HG03460 (cell line): ENCODE measurements around the gene FXYD3.

Source experiments
- ATAC-seq: cut with Tn5 transposase; IDR thresholded peaks from one replicate; pipeline ENCODE4 v1.9.1; 2021; ENCODE audit not compliant: unreplicated experiment

The FXYD3 gene

DNA sequence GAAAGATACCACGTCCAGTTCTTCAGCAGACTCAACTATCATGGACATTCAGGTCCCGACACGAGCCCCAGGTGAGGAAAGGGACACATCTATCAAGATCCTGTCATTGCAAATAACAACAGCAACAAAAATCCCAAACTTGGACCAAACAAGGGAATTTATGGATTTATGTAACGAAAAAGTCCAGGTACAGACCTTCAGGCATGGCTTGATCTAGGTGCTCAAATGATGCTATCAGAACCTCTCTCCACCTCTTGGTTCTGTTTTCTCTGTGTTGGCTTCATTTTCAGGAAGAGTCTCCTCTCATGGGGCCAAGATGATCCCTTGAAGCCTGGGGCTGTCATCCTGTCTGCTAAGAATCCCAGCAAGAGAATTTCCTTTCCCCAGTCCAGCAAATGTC, 41.8 kb downstream of the FXYD3 start:
- ATAC-seq: no peak

DNA sequence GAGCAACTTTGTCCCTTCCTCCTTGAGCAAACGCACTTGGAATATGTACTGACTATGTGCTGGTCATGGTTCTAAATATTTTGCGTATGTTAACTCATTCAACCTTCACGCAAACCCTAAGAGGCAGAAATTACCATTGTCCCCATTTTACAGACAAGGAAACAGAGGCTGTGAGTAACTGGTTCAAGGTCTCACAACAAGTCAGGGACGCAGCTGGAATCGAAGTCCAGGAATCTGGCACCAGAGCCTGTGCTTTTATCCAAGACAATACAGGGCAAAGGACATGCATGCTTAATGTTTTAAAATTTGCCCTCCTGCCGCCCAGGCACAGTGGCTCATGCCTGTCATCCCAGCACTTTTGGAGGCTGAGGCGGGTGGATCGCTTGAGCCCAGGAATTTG, 44.0 kb downstream of the FXYD3 start:
- ATAC-seq: no peak

DNA sequence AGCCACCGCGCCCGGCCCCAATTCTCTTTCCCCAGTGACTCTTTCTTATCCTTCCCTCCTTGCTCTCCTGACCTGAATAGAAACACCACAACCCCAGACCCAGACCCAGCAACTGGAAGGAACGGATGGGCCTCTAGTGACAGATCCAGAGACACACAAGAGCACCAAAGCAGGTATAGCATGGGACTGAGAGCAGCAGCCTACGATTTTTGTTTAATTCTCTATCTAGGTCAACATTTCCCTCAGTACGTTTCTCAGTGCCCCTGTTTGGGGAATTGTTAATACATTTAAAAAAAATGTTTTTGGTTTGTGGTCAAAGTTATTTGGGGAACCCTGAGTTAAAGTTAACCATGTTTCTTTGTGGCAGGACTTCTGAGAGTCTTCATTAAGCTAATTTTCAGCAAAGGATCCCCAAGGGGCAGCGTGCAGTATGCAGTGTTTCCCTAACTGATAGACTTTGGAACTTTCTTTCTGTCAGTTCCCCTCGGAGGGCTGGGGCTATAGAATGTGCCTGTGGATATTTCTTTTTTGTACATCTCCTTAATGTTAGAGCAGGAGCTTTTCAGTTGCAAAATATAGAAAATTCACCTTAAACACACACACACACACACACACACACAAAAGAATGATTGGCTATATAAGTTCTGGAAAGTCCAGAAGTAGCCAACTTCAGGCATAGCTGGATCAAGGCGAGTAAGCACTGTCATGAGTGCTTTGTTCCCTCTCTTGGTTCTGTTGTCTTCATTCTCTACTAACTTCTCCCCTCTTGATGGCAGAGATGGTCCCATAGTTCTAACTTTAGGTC, 45.2 kb downstream of the FXYD3 start:
- ATAC-seq: no peak

DNA sequence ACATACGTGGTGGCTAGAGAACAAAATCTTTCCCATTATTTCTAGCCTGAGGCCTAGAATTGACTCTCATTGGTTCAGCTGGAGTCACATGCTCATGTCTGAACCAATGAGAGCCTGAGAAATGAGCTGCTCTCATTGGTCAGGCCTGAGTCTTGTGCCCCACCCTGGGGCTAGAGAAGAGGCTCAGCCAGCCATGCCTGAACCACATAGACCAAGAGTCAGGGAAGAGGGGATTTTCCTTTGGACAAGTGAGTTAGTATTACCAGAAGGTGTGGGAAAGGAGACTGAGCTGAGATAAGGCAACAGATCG, 45.8 kb downstream of the FXYD3 start:
- ATAC-seq: no peak

DNA sequence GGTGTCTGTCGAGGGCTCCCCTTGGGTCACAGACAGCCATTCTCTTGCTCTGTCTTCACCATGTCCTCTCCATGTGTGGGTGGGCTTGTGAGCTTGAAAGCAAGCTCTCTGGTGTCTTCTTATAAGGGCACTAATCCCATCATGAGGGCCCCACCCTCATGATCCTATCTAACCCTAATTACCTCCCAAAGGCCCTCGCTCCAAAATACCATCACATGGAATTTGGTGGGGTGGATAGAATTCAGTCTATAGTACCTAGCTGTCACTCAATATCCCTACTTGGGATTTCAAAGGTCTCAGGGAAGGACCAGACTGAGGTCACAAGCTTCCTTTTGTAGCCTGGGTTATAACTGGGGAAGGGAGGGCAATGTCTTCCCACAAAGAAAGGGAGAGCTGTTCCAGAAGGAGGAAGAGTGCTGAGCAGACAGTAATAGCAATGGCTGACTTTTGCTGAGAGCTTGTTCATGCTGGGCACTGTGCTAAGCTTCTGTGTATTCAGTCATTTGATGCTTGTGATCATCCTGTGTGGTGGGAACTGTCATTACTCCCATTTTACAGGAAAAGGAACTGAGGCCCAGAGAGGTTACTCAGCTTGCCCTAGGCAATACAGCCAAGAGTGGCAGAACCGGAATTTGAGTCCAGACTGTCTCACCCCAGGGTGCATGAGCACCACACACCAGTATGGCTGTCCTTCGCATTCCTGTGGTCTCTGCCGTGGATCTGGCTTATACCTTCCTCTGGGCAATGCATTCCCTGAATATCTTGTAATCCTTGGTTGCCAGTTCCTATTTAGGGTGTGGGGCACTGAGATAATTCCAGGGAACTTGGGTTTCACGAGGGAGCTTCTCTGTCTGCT, 47.1 kb downstream of the FXYD3 start:
- ATAC-seq: no peak

DNA sequence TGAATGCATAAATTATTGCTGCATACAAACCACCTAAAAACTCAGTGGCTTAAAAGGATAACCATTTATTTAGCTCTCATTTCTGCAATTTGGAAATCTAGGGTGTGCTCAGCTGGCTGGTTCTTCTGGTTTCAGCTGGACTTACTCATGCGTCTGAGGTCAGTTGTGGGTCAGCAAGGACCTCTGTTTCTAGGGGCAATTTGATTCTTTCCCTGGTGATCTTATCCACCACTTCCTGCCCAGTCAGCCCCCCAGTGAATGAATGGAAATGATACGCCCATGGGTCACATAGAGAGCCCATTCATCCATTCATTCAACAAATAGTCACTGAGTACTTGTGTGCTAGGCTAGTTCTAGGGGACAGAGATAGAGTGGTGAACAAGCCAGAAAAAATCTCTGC, 48.8 kb downstream of the FXYD3 start:
- no peak for ATAC-seq

DNA sequence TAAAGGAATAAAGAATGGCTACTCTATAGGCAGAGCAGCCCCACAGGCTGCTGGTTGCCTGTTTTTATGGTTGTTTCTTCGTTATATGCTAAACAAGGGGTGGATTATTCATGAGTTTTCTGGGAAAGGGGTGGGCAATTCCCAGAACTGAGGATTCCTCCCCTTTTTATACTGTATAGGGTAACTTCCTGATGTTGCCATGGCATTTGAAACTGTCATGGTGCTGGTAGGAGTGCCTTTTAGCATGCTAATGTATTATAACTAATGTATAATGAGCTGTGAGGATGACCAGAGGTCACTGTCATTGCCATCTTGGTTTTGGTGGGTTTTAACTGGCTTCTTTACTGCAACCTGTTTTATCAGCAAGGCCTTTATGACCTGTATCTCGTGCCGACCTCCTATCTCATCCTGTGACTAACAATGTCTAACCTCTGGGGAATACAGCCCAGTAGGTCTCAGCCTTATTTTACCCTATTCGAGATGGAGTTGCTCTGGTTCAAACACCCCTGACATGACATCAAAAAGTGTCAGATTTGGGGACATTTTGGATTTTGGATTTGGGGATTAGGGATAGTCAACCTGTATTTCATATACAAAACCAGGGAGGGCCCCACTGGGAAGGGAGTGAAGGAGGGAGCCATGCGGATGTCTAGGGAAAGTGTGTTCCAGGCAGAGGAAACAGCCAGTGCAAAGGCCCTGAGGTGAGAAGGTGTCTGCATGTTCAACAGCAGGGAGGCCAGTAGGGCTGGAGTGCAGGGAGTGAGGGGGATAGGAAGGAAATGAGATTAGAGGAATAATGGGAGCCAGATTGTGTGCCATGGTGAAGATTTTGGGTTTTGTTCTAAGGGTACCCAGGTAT, 49.8 kb downstream of the FXYD3 start:
- ATAC-seq: no peak

DNA sequence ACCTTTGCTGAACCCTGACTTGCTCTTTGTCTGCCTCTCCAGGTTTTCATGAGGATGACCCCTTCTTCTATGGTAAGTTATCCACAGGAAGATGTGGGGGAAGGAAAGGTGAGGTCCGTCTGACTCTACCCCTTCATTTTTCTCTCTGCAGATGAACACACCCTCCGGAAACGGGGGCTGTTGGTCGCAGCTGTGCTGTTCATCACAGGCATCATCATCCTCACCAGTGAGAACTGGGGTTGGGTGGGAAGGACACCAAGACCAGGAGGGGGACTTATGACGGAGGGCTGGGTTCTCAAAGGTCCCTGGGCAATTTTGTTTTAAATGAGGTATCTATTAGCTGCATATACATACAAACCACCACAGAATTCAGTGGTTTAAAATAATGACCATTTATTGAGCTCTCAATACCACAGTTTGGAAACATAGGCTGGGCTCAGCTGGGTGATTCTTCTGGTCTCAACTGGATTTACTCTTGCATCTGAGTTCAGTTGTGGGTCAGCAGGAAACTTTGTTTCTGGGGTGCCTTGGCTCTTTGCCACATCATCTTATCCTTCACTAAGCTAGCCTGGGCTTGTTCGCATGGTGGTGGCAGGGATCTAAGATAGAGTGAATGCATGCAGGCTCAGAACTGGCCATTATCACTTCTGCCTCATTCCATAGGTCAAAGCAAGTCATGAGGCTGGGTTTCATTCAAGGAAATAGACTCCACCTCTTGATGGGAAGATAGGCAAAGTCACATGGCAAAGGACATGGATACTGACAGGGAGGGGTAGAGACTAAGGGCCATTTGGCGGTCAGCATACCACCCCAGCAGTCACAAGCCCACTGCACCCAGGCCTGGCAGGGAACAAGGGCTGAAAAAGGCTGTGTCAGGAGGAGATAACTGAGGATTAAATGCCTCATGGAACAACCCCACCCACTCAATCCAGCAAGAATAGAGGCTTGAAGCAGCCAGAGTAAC, 50.8 kb downstream of the FXYD3 start:
- no peak for ATAC-seq

DNA sequence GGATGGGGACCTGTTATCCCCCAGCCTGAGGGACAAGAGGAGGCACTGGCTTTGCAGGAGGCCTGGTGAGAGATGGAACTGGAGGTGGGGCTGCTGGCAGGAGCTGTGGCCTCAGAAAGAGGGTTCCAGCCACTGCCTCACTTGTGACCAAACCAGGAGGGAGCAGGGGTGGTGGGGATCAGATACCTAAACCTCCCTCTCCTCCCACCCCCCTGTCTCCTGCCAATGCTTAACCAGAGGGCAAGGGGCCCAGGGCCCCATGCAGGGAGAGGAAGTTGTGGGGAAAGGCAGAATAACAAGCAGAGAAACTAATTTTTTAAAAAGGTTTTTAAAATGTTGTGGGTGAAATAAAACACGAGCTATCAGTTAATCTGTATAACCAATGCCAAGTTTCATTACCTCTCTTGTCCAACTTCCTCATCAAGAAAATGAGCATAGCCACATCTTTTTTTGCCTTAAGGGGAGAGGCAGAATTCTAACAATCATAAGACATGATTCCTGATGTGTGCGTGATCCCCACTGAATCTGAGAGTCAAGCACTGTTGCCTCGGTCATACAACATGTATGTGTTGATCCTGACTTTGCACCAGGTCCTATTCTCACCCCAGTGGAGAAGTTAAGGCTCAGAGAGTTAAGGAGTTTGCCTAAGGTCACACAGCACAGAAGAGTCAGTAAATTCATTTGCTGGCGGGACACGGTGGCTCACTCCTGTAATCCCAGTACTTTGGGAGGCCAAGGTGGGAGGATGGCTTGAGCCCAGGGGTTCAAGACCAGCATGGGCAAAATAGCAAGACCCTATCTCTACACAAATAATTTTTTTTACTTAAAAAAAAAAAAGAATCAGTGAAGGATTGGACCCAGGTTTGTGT, 51.9 kb downstream of the FXYD3 start:
- no peak for ATAC-seq

DNA sequence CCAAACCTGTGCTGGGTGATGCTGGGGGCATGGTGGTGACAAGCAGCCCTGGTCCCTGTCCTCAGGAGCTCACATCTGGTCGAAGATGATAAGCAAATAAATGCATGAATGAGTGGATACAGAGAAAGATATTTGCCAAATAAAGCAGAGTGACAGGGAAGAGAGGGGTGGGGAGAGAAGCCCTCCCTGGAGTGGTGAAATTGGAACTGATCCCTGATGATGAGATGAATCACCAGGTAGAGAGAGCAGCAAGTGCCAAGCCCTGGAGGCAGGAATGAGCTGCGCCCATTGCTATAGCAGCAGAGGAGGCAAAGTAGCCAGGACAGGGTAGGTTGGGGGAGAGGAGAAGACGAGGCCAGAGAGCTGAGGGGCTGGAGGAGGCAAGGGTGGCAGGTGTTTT, 52.6 kb downstream of the FXYD3 start:
- ATAC-seq: no peak

DNA sequence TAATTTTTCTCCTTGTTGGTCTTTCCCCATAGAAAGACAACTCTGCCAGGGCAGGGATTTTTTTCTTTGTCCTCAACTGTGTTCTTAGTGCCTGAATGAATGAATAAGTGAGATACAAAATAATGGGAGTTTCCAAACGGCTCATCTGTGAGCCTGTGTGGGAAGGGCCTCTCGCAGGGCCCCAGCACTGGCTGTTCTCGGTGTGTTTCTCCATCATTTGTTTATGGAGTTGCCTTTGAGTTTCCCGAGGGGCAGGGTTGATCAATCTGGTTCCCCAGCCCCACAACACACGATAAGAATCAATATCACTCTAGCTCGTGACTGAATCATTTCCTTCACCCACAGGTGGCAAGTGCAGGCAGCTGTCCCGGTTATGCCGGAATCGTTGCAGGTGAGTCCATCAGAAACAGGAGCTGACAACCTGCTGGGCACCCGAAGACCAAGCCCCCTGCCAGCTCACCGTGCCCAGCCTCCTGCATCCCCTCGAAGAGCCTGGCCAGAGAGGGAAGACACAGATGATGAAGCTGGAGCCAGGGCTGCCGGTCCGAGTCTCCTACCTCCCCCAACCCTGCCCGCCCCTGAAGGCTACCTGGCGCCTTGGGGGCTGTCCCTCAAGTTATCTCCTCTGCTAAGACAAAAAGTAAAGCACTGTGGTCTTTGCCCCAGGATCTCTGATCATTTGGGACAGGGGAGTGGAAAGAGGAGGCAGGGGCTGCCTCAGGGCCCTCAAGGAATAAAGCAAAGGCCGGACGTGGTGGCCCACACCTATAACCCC, 53.8 kb downstream of the FXYD3 start:
- no peak for ATAC-seq

DNA sequence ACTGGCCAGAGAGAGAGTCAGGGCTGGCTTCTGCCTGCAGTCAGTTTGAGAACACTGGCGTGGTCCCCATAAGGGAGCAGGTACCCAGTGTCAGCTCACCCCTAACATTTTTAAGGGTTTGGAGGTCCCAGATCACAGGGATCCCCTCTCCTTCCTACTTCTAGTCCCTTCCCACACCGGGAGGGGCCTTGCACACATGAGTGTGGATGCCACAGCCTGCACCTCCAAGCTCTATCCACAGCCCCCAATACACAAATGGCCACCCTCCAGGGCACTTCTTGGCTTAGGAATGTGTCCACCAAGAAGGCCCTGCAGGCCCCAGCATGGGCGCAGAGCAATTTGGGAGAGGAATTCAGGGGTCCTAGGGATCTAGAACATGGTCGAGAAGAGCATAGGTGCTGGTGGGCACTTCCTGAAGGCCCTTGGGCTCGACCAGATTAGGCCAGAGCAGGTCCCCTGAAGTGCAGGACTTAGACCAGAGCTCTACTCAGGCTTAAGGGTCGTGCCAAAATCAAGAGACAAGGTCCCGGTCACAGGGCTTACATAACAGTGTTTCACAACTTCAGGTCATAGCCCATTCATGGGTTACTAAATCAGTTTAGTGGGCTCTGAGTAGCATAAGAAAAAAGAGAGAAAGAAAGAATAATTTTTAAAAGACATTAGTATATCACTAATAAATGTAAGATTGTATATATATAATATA, 54.9 kb downstream of the FXYD3 start:
- no peak for ATAC-seq

DNA sequence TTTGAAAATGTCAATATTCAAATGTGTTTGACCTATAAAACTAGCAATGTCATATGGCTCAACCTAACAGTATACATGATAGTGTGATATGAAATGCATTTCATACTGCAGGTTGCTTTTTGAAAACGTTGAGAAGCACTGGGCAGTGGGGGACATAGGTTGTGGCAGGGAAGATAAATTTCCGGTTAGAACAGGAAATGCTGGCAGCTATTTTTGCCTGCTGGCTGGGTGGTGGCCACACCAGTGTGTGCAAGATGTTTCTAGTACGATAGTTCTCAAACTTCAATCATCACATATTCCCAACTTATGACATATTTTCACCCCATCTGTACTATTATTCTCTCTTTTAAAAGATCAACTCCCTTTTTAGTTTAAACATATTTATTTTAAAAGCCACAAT, 56.1 kb downstream of the FXYD3 start:
- no peak for ATAC-seq
